GM13976 (cell line): ENCODE results near the gene SLC6A17.

Experiments
- DNase-seq: peaks from one replicate; pipeline ENCODE4 v3.0.0; 2012; ENCODE audit warnings: low spot score
- CTCF ChIP-seq: IDR thresholded peaks from 2 replicates; pipeline ENCODE4 v1.5.1; 2012; ENCODE audit warnings: borderline replicate concordance, mild to moderate bottlenecking; ENCODE audit not compliant: insufficient read depth; ENCODE audit errors: extremely low read depth, missing control alignments, control extremely low read depth
- in situ Hi-C: fragments of 300-500 bp; cut with MboI; formaldehyde crosslinking; loops from one replicate; pipeline ENCODE4 v1.12.0; 2022; ENCODE audit warnings: low sequenced_read_pairs, mixed read lengths, inconsistent platforms; ENCODE audit not compliant: unreplicated experiment

Gene SLC6A17

GRCh38 chr1:110176299-110176956 lies 26.1 kb downstream of the SLC6A17 start:
- in situ Hi-C loops = no loop called here
- DNase-seq = no peak
- no peak for TF ChIP-seq CTCF

GRCh38 chr1:110177775-110178174 lies 27.5 kb downstream of the SLC6A17 start:
- DNase-seq = no peak
- no peak for TF ChIP-seq CTCF
- in situ Hi-C loops = no loop called here

GRCh38 chr1:110183642-110184167 lies 33.4 kb downstream of the SLC6A17 start:
- no peak for TF ChIP-seq CTCF
- in situ Hi-C loops = no loop called here
- DNase-seq = no peak

GRCh38 chr1:110184446-110184845 lies 34.2 kb downstream of the SLC6A17 start:
- in situ Hi-C loops = no loop called here
- DNase-seq = no peak
- no peak for TF ChIP-seq CTCF

- in situ Hi-C loops = no loop called here
- no peak for DNase-seq
- no peak for TF ChIP-seq CTCF
Measured at GRCh38 chr1:110185181-110185580, 34.9 kb downstream of the SLC6A17 start.

GRCh38 chr1:110186558-110186957 lies 36.3 kb downstream of the SLC6A17 start:
- in situ Hi-C loops = no loop called here
- TF ChIP-seq CTCF = no peak
- no peak for DNase-seq
